ENCODE measurements around the gene KLHL5. TPM values are rescaled to one million over a fixed set of nuclear protein-coding genes. Genes with fewer than 3 reads are reported as not detected.

The KLHL5 gene
- total and polyA plus RNA-seq, 4 donors: 14.2 to 65.4 (median 25.6) TPM

DNA sequence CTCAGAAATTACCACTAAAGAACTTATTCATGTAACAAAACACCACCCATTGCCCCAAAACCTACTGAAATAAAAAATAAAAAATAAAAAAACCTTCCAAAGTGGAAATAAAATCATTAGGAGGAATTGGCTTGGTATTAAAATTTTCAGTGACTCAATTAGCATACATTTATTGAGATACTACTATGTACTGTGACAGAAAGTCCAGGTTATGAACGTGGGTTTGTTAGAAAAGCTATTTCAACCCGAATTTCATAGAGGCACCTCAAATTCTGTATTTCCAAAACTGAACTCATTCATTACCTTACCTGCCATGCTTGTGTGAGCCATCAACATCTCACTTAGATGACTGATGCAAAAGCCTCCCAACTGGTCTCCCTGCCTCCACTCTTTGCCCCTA lies 16.8 kb downstream of the KLHL5 start:
- Histone ChIP-seq H3K27ac (ENCODE audit: low read depth in 1 of 2, low read length in 2 of 2) (no peak overlapping the region), H3K4me3 (ENCODE audit: low read depth in 1 of 3, low read length in 3 of 3) (no peak overlapping the region), H3K36me3 (ENCODE audit: control insufficient read depth in 4 of 4, insufficient read depth in 3 of 4, low read depth in 1 of 4, low read length in 3 of 4) (peaks cover 1 to 20% (median 14%) of the 10 kb centered on the region in 4 donors), H3K9ac (ENCODE audit: low read depth in 1 of 2, low read length in 2 of 2) (no peak overlapping the region), H3K9me3 (ENCODE audit: control insufficient read depth in 4 of 4, low read length in 3 of 4) (no peaks in the 10 kb centered on the region), H3K4me1 (ENCODE audit: control insufficient read depth in 4 of 4, insufficient read depth in 4 of 4, low read length in 3 of 4) (no peaks in the 10 kb centered on the region), H3K27me3 (ENCODE audit: control insufficient read depth in 4 of 4, insufficient read depth in 4 of 4, low read length in 3 of 4) (no peaks in the 10 kb centered on the region)
- DNase-seq (ENCODE audit: low spot score): no peak
- WGBS: 98% methylated on average over 2 of the region's 2 CpGs
- TF ChIP-seq HNF4A (conservative IDR thresholded peaks at IDR 0.05) (no peak), YY1 (IDR thresholded peaks at IDR 0.05) (no peak), RXRA (IDR thresholded peaks at IDR 0.05) (no peak), FOXA1 (IDR thresholded peaks at IDR 0.05) (no peak), SP1 (IDR thresholded peaks at IDR 0.05) (no peak), FOXA2 (IDR thresholded peaks at IDR 0.05) (no peak), EGR1 (IDR thresholded peaks at IDR 0.05; ENCODE audit: low read depth in 2 of 2) (no peak), JUND (IDR thresholded peaks at IDR 0.05) (no peak), HNF4G (IDR thresholded peaks at IDR 0.05) (no peak)
- TF ChIP-seq, protein P1, sequence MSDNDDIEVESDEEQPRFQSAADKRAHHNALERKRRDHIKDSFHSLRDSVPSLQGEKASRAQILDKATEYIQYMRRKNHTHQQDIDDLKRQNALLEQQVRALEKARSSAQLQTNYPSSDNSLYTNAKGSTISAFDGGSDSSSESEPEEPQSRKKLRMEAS (IDR thresholded peaks at IDR 0.05): no peak
- TF ChIP-seq, protein P2, sequence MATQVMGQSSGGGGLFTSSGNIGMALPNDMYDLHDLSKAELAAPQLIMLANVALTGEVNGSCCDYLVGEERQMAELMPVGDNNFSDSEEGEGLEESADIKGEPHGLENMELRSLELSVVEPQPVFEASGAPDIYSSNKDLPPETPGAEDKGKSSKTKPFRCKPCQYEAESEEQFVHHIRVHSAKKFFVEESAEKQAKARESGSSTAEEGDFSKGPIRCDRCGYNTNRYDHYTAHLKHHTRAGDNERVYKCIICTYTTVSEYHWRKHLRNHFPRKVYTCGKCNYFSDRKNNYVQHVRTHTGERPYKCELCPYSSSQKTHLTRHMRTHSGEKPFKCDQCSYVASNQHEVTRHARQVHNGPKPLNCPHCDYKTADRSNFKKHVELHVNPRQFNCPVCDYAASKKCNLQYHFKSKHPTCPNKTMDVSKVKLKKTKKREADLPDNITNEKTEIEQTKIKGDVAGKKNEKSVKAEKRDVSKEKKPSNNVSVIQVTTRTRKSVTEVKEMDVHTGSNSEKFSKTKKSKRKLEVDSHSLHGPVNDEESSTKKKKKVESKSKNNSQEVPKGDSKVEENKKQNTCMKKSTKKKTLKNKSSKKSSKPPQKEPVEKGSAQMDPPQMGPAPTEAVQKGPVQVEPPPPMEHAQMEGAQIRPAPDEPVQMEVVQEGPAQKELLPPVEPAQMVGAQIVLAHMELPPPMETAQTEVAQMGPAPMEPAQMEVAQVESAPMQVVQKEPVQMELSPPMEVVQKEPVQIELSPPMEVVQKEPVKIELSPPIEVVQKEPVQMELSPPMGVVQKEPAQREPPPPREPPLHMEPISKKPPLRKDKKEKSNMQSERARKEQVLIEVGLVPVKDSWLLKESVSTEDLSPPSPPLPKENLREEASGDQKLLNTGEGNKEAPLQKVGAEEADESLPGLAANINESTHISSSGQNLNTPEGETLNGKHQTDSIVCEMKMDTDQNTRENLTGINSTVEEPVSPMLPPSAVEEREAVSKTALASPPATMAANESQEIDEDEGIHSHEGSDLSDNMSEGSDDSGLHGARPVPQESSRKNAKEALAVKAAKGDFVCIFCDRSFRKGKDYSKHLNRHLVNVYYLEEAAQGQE (IDR thresholded peaks at IDR 0.05): no peak

DNA sequence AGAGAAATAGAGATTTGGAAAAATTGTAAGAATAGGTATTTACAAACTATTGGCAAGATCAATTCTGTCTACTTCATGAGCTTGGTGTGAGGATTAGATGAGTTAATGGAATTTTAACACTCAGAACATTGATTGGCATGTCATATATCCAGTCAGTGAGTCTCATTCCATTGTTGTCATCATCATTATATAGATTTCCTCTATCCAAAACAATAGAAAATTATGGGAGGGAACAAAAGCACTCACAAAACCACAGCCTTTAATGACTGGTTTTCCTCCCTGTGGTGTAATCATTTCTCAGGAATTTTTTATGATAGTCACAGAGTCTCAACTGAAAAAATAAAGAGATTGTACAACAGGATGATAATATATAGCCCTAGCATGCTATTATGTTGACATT lies 21.1 kb downstream of the KLHL5 start:
- Histone ChIP-seq H3K9me3 (ENCODE audit: control insufficient read depth in 4 of 4, low read length in 3 of 4) (no peaks in the 10 kb centered on the region), H3K27me3 (ENCODE audit: control insufficient read depth in 4 of 4, insufficient read depth in 4 of 4, low read length in 3 of 4) (no peaks in the 10 kb centered on the region), H3K36me3 (ENCODE audit: control insufficient read depth in 4 of 4, insufficient read depth in 3 of 4, low read depth in 1 of 4, low read length in 3 of 4) (peaks cover 1 to 28% (median 15%) of the 10 kb centered on the region in 4 donors), H3K27ac (ENCODE audit: low read depth in 1 of 2, low read length in 2 of 2) (no peak overlapping the region), H3K4me1 (ENCODE audit: control insufficient read depth in 4 of 4, insufficient read depth in 4 of 4, low read length in 3 of 4) (no peaks in the 10 kb centered on the region), H3K4me3 (ENCODE audit: low read depth in 1 of 3, low read length in 3 of 3) (no peak overlapping the region), H3K9ac (ENCODE audit: low read depth in 1 of 2, low read length in 2 of 2) (no peak overlapping the region)
- no peak for DNase-seq (ENCODE audit: low spot score)
- TF ChIP-seq EGR1 (IDR thresholded peaks at IDR 0.05; ENCODE audit: low read depth in 2 of 2) (no peak), TAF1 (conservative IDR thresholded peaks at IDR 0.05) (no peak), RAD21 (IDR thresholded peaks at IDR 0.05) (no peak), HNF4A (conservative IDR thresholded peaks at IDR 0.05) (no peak), RXRA (IDR thresholded peaks at IDR 0.05) (no peak), YY1 (IDR thresholded peaks at IDR 0.05) (no peak), HNF4G (IDR thresholded peaks at IDR 0.05) (no peak), SP1 (IDR thresholded peaks at IDR 0.05) (no peak), JUND (IDR thresholded peaks at IDR 0.05) (no peak)
- TF ChIP-seq, protein P3, sequence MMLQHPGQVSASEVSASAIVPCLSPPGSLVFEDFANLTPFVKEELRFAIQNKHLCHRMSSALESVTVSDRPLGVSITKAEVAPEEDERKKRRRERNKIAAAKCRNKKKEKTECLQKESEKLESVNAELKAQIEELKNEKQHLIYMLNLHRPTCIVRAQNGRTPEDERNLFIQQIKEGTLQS (IDR thresholded peaks at IDR 0.05): no peak
- TF ChIP-seq, protein P2 (IDR thresholded peaks at IDR 0.05): no peak
